K562 (cell line): ENCODE measurements around the gene DMGDH. TPM values are rescaled to one million over a fixed set of nuclear protein-coding genes. Genes with fewer than 3 reads are reported as not detected.

Experiments
- ATF1 ChIP-seq, 2 experiments: fragments of 450-650 bp in 1 of 2; IDR thresholded peaks; 2 replicates each; pipeline ENCODE4 v1.6.1; 2016; ENCODE audit warnings: missing compliant biosample characterization in 1 of 2, missing genetic modification characterization in 1 of 2
- BRD4 ChIP-seq: fragments of 200-600 bp; sonication (generic); IDR thresholded peaks from 2 replicates; pipeline ENCODE4 v1.6.1; 2017; ENCODE audit warnings: inconsistent platforms
- CBX8 ChIP-seq: fragments of 200-600 bp; sonication (generic); IDR thresholded peaks from 2 replicates; pipeline ENCODE4 v1.6.1; 2012; ENCODE audit warnings: borderline replicate concordance, mixed run types, low read depth, mild to moderate bottlenecking, moderate library complexity, mixed read lengths, low read length, control low read depth, inconsistent platforms; ENCODE audit not compliant: poor library complexity, severe bottlenecking; ENCODE audit errors: extremely low read depth
- ETV5 ChIP-seq: sonication (generic); formaldehyde crosslinking; IDR thresholded peaks from 2 replicates; pipeline ENCODE4 v1.4.0; 2020; ENCODE audit warnings: low read depth, mild to moderate bottlenecking, missing genetic modification reagents
- FOXK2 ChIP-seq, 2 experiments: fragments of 450-650 bp; IDR thresholded peaks in 1 of 2; conservative IDR thresholded peaks in 1 of 2; 2 replicates each; pipeline ENCODE4 v1.6.1; 2016; ENCODE audit warnings: low read depth in 2 of 2, mild to moderate bottlenecking in 1 of 2
- HNRNPH1 ChIP-seq: fragments of 200-400 bp; formaldehyde crosslinking; optimal IDR thresholded peaks from 2 replicates; pipeline ENCODE3; 2017; ENCODE audit warnings: low read depth, mild to moderate bottlenecking, low read length, moderate library complexity
- L3MBTL2 ChIP-seq: fragments of 450-650 bp; IDR thresholded peaks from 2 replicates; pipeline ENCODE4 v1.6.1; 2016; ENCODE audit warnings: mild to moderate bottlenecking, moderate library complexity
- NFE2 ChIP-seq: IDR thresholded peaks from 2 replicates; pipeline ENCODE4 v1.6.1; 2014; ENCODE audit warnings: antibody characterized with exemption, low read depth
- NFYB ChIP-seq: IDR thresholded peaks from 2 replicates; pipeline ENCODE4 v1.6.1; 2011; ENCODE audit warnings: mild to moderate bottlenecking, moderate library complexity; ENCODE audit not compliant: insufficient read length; ENCODE audit errors: extremely low read depth
- SMARCA5 ChIP-seq: fragments of 450-650 bp; IDR thresholded peaks from 2 replicates; pipeline ENCODE4 v1.6.1; 2016
- SMARCE1 ChIP-seq: fragments of 450-650 bp; IDR thresholded peaks from 2 replicates; pipeline ENCODE4 v1.7.1; 2016; ENCODE audit warnings: mild to moderate bottlenecking
- SREBF1 ChIP-seq: fragments of 150-350 bp; IDR thresholded peaks from 2 replicates; pipeline ENCODE4 v1.6.1; 2014; ENCODE audit warnings: antibody characterized with exemption, low read depth, low read length, borderline replicate concordance
- SREBF2 ChIP-seq: sonication (generic); formaldehyde crosslinking; IDR thresholded peaks from 2 replicates; pipeline ENCODE4 v1.4.0; 2020; ENCODE audit warnings: mild to moderate bottlenecking, missing genetic modification reagents
- TAF7 ChIP-seq: fragments of 450-650 bp; IDR thresholded peaks from 2 replicates; pipeline ENCODE4 v1.6.1; 2016; ENCODE audit warnings: missing genetic modification characterization, missing compliant biosample characterization
- YY1 ChIP-seq, 3 experiments: IDR thresholded peaks; 2 replicates each; pipeline ENCODE4 v1.6.1; 2011; ENCODE audit warnings: low read length in 2 of 3, mild to moderate bottlenecking in 2 of 3, moderate library complexity in 2 of 3, borderline replicate concordance in 1 of 3, control low read depth in 1 of 3, low read depth in 1 of 3; ENCODE audit not compliant: insufficient read depth in 3 of 3, insufficient replicate concordance in 2 of 3, control insufficient read depth in 1 of 3, insufficient read length in 1 of 3; ENCODE audit errors: extremely low read depth in 1 of 3
- ZBTB1 ChIP-seq: sonication (generic); formaldehyde crosslinking; IDR thresholded peaks from 2 replicates; pipeline ENCODE4 v1.8.1; 2023; ENCODE audit warnings: missing genetic modification reagents, low read depth, mild to moderate bottlenecking, borderline replicate concordance
- polyA plus RNA-seq, 8 experiments: library from polyadenylated mRNA; depleted of rRNA in 4 of 8; stranded (reverse) in 5 of 8; unstranded in 3 of 8; fragments of >200 nt; fragmentation: Nextera tagmentation in 2 of 8; fragmentation: Illumina TruSeq in 1 of 8; extraction: Ambion mirVana in 2 of 8; extraction: Trizol in 1 of 8; gene quantifications; 2 replicates each; pipeline versions ENCODE4 v1.2.1 to v1.2.3, GENCODE V29; 2011 to 2014; ENCODE audit warnings: inconsistent platforms in 1 of 8, missing spikeins in 1 of 8
- total RNA-seq, 7 experiments: library from RNA; depleted of rRNA in 6 of 7; stranded (reverse); fragments of >200 nt in 6 of 7; fragmentation: Illumina TruSeq in 2 of 7; extraction: Trizol in 2 of 7; gene quantifications; 2 replicates each; pipeline versions ENCODE4 v1.2.1 to v1.2.3, GENCODE V29; 2011 to 2021; ENCODE audit warnings: low replicate concordance in 1 of 7
- TF ChIP-seq, protein P1 (sequence below): fragments of 450-650 bp; IDR thresholded peaks from 2 replicates; pipeline ENCODE4 v1.6.1; 2016; ENCODE audit warnings: low read depth
- TF ChIP-seq, protein P2 (sequence below), 2 experiments: fragments of 200-800 bp in 1 of 2; sonication (Bioruptor generic) in 1 of 2; sonication (generic) in 1 of 2; formaldehyde crosslinking in 1 of 2; IDR thresholded peaks in 1 of 2; conservative IDR thresholded peaks in 1 of 2; 2 replicates each; pipeline versions ENCODE4 v1.5.0 to v1.6.1; 2016 to 2020; ENCODE audit warnings: missing compliant biosample characterization in 1 of 2, missing genetic modification characterization in 1 of 2, missing genetic modification reagents in 1 of 2

Gene DMGDH
- total and polyA plus RNA-seq, 9 of the 15 experiments (the other 6 are each of a cell fraction or from before 2014, with no cell fraction given): 0.13 to 0.58 TPM; not detected in 7

DNA sequence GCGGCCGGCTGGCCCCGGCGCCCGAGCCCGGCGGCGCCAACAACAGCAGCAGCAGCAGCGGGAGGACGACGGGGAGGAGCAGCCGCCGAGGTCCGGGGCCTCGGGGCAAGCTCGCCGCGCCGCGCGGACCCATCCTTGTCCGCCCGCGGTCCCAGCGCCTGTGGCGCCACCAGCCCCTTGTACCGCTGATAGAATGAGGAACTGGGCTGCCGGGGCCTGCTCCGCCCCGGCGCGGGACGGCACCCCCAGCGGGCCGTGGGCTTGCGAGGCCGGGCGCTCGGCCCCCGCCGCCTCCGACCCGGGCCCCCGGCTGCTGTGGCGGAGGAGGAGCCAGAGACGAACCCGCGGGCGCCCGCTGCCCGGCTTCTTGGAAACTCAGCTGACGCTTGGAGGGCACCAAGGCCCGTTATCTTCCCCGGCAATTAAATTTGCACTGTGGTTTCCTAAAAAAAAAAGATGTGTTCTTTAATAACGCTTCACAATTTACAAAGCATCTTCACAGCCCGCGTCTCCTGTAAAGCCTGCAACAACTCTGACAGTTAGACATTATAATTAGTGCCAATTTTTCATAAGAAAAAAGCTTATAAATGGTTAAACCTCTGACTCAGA lies 84.3 kb downstream of the DMGDH start, which contains the start of gene ARSB (continued):
- TF ChIP-seq, protein P1, sequence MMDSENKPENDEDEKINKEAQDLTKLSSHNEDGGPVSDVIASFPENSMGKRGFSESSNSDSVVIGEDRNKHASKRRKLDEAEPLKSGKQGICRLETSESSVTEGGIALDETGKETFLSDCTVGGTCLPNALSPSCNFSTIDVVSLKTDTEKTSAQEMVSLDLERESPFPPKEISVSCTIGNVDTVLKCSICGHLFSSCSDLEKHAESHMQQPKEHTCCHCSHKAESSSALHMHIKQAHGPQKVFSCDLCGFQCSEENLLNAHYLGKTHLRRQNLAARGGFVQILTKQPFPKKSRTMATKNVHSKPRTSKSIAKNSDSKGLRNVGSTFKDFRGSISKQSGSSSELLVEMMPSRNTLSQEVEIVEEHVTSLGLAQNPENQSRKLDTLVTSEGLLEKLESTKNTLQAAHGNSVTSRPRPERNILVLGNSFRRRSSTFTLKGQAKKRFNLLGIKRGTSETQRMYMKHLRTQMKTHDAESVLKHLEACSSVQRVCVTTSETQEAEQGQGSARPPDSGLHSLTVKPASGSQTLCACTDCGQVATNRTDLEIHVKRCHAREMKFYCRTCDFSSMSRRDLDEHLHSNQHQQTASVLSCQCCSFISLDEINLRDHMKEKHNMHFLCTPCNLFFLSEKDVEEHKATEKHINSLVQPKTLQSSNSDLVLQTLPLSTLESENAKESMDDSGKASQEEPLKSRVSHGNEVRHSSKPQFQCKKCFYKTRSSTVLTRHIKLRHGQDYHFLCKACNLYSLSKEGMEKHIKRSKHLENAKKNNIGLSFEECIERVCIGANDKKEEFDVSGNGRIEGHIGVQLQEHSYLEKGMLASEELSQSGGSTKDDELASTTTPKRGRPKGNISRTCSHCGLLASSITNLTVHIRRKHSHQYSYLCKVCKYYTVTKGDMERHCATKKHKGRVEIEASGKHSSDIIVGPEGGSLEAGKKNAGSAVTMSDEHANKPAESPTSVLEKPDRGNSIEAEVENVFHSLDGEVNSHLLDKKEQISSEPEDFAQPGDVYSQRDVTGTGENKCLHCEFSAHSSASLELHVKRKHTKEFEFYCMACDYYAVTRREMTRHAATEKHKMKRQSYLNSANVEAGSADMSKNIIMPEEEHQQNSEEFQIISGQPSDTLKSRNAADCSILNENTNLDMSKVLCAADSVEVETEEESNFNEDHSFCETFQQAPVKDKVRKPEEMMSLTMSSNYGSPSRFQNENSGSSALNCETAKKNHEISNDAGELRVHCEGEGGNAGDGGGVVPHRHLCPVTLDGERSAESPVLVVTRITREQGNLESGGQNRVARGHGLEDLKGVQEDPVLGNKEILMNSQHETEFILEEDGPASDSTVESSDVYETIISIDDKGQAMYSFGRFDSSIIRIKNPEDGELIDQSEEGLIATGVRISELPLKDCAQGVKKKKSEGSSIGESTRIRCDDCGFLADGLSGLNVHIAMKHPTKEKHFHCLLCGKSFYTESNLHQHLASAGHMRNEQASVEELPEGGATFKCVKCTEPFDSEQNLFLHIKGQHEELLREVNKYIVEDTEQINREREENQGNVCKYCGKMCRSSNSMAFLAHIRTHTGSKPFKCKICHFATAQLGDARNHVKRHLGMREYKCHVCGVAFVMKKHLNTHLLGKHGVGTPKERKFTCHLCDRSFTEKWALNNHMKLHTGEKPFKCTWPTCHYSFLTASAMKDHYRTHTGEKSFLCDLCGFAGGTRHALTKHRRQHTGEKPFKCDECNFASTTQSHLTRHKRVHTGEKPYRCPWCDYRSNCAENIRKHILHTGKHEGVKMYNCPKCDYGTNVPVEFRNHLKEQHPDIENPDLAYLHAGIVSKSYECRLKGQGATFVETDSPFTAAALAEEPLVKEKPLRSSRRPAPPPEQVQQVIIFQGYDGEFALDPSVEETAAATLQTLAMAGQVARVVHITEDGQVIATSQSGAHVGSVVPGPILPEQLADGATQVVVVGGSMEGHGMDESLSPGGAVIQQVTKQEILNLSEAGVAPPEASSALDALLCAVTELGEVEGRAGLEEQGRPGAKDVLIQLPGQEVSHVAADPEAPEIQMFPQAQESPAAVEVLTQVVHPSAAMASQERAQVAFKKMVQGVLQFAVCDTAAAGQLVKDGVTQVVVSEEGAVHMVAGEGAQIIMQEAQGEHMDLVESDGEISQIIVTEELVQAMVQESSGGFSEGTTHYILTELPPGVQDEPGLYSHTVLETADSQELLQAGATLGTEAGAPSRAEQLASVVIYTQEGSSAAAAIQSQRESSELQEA: no peak
- no peak for TF ChIP-seq ETV5
- no peak for TF ChIP-seq HNRNPH1
- no peak for TF ChIP-seq BRD4
- TF ChIP-seq SMARCE1: no peak
- no peak for TF ChIP-seq SMARCA5
- no peak for TF ChIP-seq SREBF1
- TF ChIP-seq L3MBTL2: peak; percentile 78; the same call in 1 of the 2 replicates
- TF ChIP-seq YY1 (IDR thresholded peaks at IDR 0.05; ENCODE audit: borderline replicate concordance in 1 of 3, control insufficient read depth in 1 of 3, extremely low read depth in 1 of 3, insufficient read depth in 3 of 3, insufficient read length in 1 of 3, insufficient replicate concordance in 2 of 3, low read depth in 1 of 3, low read length in 2 of 3): no peak
- TF ChIP-seq SREBF2: no peak
- TF ChIP-seq TAF7 (tag): no peak
- no peak for TF ChIP-seq ATF1 (CRISPR knock-in tag; IDR thresholded peaks at IDR 0.05)
- no peak for TF ChIP-seq ATF1 (tag; IDR thresholded peaks at IDR 0.05)
- no peak for TF ChIP-seq NFYB
- no peak for TF ChIP-seq CBX8
- TF ChIP-seq, protein P2, sequence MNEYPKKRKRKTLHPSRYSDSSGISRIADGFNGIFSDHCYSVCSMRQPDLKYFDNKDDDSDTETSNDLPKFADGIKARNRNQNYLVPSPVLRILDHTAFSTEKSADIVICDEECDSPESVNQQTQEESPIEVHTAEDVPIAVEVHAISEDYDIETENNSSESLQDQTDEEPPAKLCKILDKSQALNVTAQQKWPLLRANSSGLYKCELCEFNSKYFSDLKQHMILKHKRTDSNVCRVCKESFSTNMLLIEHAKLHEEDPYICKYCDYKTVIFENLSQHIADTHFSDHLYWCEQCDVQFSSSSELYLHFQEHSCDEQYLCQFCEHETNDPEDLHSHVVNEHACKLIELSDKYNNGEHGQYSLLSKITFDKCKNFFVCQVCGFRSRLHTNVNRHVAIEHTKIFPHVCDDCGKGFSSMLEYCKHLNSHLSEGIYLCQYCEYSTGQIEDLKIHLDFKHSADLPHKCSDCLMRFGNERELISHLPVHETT (CRISPR knock-in tag; conservative IDR thresholded peaks at IDR 0.05 in 1 of 2, IDR thresholded peaks at IDR 0.05 in 1 of 2): 0 out of 4 replicates have a peak, but pooled peaks of 1 of the 2 experiments have one; percentile 21
- 0 out of 2 replicates have a peak, but pooled peaks have one; percentile 2 for TF ChIP-seq ZBTB1 (CRISPR knock-in tag)
- TF ChIP-seq NFE2: no peak
- no peak for TF ChIP-seq FOXK2 (conservative IDR thresholded peaks at IDR 0.05 in 1 of 2, IDR thresholded peaks at IDR 0.05 in 1 of 2; ENCODE audit: low read depth in 2 of 2)
